ENCODE measurements around the gene ATRN. TPM values are rescaled to one million over a fixed set of nuclear protein-coding genes. Genes with fewer than 3 reads are reported as not detected.

The ATRN gene
- total RNA-seq, 4 donors from 2014 or later: 14.4 to 20.0 (median 16.3) TPM

- DNase-seq (no peak), ATAC-seq (no peak)
- Histone ChIP-seq H3K9me3 (peaks cover 0 to 3% (median 0%) of the 10 kb centered on the region in 3 donors), H3K27ac (no peak overlapping the region), H3K27me3 (no peaks in the 10 kb centered on the region), H3K4me3 (no peak overlapping the region), H3K36me3 (no peaks in the 10 kb centered on the region), H3K4me1 (no peaks in the 10 kb centered on the region)
- in situ Hi-C loops (cut with MboI; ENCODE audit: low sequenced_read_pairs in 4 of 4) (no loop called here), intact Hi-C loops (cut with DNase I; ENCODE audit: low total_unique reads) (no loop called here)
- TF ChIP-seq, protein P1, sequence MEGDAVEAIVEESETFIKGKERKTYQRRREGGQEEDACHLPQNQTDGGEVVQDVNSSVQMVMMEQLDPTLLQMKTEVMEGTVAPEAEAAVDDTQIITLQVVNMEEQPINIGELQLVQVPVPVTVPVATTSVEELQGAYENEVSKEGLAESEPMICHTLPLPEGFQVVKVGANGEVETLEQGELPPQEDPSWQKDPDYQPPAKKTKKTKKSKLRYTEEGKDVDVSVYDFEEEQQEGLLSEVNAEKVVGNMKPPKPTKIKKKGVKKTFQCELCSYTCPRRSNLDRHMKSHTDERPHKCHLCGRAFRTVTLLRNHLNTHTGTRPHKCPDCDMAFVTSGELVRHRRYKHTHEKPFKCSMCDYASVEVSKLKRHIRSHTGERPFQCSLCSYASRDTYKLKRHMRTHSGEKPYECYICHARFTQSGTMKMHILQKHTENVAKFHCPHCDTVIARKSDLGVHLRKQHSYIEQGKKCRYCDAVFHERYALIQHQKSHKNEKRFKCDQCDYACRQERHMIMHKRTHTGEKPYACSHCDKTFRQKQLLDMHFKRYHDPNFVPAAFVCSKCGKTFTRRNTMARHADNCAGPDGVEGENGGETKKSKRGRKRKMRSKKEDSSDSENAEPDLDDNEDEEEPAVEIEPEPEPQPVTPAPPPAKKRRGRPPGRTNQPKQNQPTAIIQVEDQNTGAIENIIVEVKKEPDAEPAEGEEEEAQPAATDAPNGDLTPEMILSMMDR (IDR thresholded peaks at IDR 0.05 in 4 of 5, conservative IDR thresholded peaks at IDR 0.05 in 1 of 5): no peak
- no peak for TF ChIP-seq POLR2A (IDR thresholded peaks at IDR 0.05)
Measured at GRCh38 chr20:3693376-3693775, 222.6 kb downstream of the ATRN start.

- Histone ChIP-seq H3K27ac (no peak overlapping the region), H3K36me3 (no peaks in the 10 kb centered on the region), H3K4me3 (no peak overlapping the region), H3K4me1 (no peaks in the 10 kb centered on the region), H3K27me3 (no peaks in the 10 kb centered on the region), H3K9me3 (peaks cover 0 to 3% (median 0%) of the 10 kb centered on the region in 3 donors)
- no peak for ATAC-seq
- in situ Hi-C loops (cut with MboI; ENCODE audit: low sequenced_read_pairs in 4 of 4): no loop called here
- TF ChIP-seq, protein P1 (IDR thresholded peaks at IDR 0.05 in 4 of 5, conservative IDR thresholded peaks at IDR 0.05 in 1 of 5): no peak
- TF ChIP-seq POLR2A (IDR thresholded peaks at IDR 0.05): no peak
- intact Hi-C loops (cut with DNase I; ENCODE audit: low total_unique reads): no loop called here
- DNase-seq: no peak
Measured at GRCh38 chr20:3694864-3695263, 224.0 kb downstream of the ATRN start.

GRCh38 chr20:3696200-3696599 lies 225.4 kb downstream of the ATRN start:
- intact Hi-C loops (cut with DNase I; ENCODE audit: low total_unique reads): no loop called here
- Histone ChIP-seq H3K36me3 (no peaks in the 10 kb centered on the region), H3K4me3 (no peak overlapping the region), H3K9me3 (peaks cover 0 to 3% (median 0%) of the 10 kb centered on the region in 3 donors), H3K27me3 (no peaks in the 10 kb centered on the region), H3K4me1 (no peaks in the 10 kb centered on the region), H3K27ac (no peak overlapping the region)
- ATAC-seq (no peak), DNase-seq (no peak)
- in situ Hi-C loops (cut with MboI; ENCODE audit: low sequenced_read_pairs in 4 of 4): no loop called here
- TF ChIP-seq, protein P1 (IDR thresholded peaks at IDR 0.05 in 4 of 5, conservative IDR thresholded peaks at IDR 0.05 in 1 of 5): peak in 1 of 5 experiments; percentile 13
- TF ChIP-seq POLR2A (IDR thresholded peaks at IDR 0.05): no peak

GRCh38 chr20:3696745-3697587 lies 226.1 kb downstream of the ATRN start:
- Histone ChIP-seq H3K4me1 (no peaks in the 10 kb centered on the region), H3K4me3 (no peak overlapping the region), H3K9me3 (peaks cover 0 to 3% (median 0%) of the 10 kb centered on the region in 3 donors), H3K36me3 (no peaks in the 10 kb centered on the region), H3K27me3 (no peaks in the 10 kb centered on the region), H3K27ac (no peak overlapping the region)
- intact Hi-C loops (cut with DNase I; ENCODE audit: low total_unique reads) (no loop called here), in situ Hi-C loops (cut with MboI; ENCODE audit: low sequenced_read_pairs in 4 of 4) (no loop called here)
- ATAC-seq (no peak), DNase-seq (no peak)
- TF ChIP-seq, protein P1 (IDR thresholded peaks at IDR 0.05 in 4 of 5, conservative IDR thresholded peaks at IDR 0.05 in 1 of 5): no peak
- no peak for TF ChIP-seq POLR2A (IDR thresholded peaks at IDR 0.05)
